ENCODE measurements around the gene JMJD1C.
"Not testable (repeated sequence)": the region's sequence is repeated elsewhere in the genome, so short reads cannot be mapped to it uniquely, and the experiment has no call there.

Gene JMJD1C

GRCh38 chr10:63365976-63366765 is 99.6 kb downstream of the JMJD1C start:
- no peak for DNase-seq (ENCODE audit: low read depth in 2 of 2)

- DNase-seq (ENCODE audit: low read depth in 2 of 2), result no peak
Measured at GRCh38 chr10:63364918-63365317, 100.9 kb downstream of the JMJD1C start.

- DNase-seq (ENCODE audit: low read depth in 2 of 2), result no peak
Measured at GRCh38 chr10:63363951-63364350, 101.8 kb downstream of the JMJD1C start.

GRCh38 chr10:63355682-63356081 is 110.1 kb downstream of the JMJD1C start:
- no peak for DNase-seq (ENCODE audit: low read depth in 2 of 2)

- no peak for DNase-seq (ENCODE audit: low read depth in 2 of 2)
Measured at GRCh38 chr10:63352976-63353375, 112.8 kb downstream of the JMJD1C start.

- no peak for DNase-seq (ENCODE audit: low read depth in 2 of 2)
Measured at GRCh38 chr10:63348245-63348850, 117.4 kb downstream of the JMJD1C start.

- no peak for DNase-seq (ENCODE audit: low read depth in 2 of 2)
Measured at GRCh38 chr10:63346015-63346441, 119.7 kb downstream of the JMJD1C start.

- no peak for DNase-seq (ENCODE audit: low read depth in 2 of 2)
Measured at GRCh38 chr10:63344269-63344668, 121.5 kb downstream of the JMJD1C start.

GRCh38 chr10:63343476-63343875 is 122.3 kb downstream of the JMJD1C start:
- no peak for DNase-seq (ENCODE audit: low read depth in 2 of 2)

GRCh38 chr10:63339640-63340039 is 126.1 kb downstream of the JMJD1C start:
- DNase-seq (ENCODE audit: low read depth in 2 of 2), result not testable (repeated sequence)

- no peak for DNase-seq (ENCODE audit: low read depth in 2 of 2)
Measured at GRCh38 chr10:63337455-63338251, 128.1 kb downstream of the JMJD1C start.

GRCh38 chr10:63331586-63331985 is 134.2 kb downstream of the JMJD1C start:
- DNase-seq (ENCODE audit: low read depth in 2 of 2), result no peak

- no peak for DNase-seq (ENCODE audit: low read depth in 2 of 2)
Measured at GRCh38 chr10:63324495-63324854, 141.3 kb downstream of the JMJD1C start.

- no peak for DNase-seq (ENCODE audit: low read depth in 2 of 2)
Measured at GRCh38 chr10:63323701-63324494, 141.9 kb downstream of the JMJD1C start.

- no peak for DNase-seq (ENCODE audit: low read depth in 2 of 2)
Measured at GRCh38 chr10:63320683-63321082, 145.1 kb downstream of the JMJD1C start.

GRCh38 chr10:63319231-63319630 is 146.5 kb downstream of the JMJD1C start:
- DNase-seq (ENCODE audit: low read depth in 2 of 2), result no peak

- no peak for DNase-seq (ENCODE audit: low read depth in 2 of 2)
Measured at GRCh38 chr10:63318491-63318890, 147.3 kb downstream of the JMJD1C start.

- DNase-seq (ENCODE audit: low read depth in 2 of 2), result no peak
Measured at GRCh38 chr10:63314020-63314419, 151.8 kb downstream of the JMJD1C start.

GRCh38 chr10:63313066-63313717 is 152.6 kb downstream of the JMJD1C start:
- DNase-seq (ENCODE audit: low read depth in 2 of 2), result no peak

- DNase-seq (ENCODE audit: low read depth in 2 of 2), result no peak
Measured at GRCh38 chr10:63308628-63309027, 157.1 kb downstream of the JMJD1C start.

GRCh38 chr10:63304146-63304545 is 161.6 kb downstream of the JMJD1C start:
- DNase-seq (ENCODE audit: low read depth in 2 of 2), result no peak

Data from stimulated activated CD4-positive, alpha-beta T cell treated with anti-CD3 and anti-CD28 coated beads, Interleukin-1b, Interleukin-23, amount 100 ng/mL, for 4 hours (primary cell).